SH-SY5Y (cell line): Measurements from ENCODE around the gene PVRIG.

Experiments
- GATA2 ChIP-seq: IDR thresholded peaks from 2 replicates; pipeline ENCODE4 v1.6.1; 2011; ENCODE audit warnings: mild to moderate bottlenecking, low read depth, low read length
- GATA3 ChIP-seq: IDR thresholded peaks from 2 replicates; pipeline ENCODE4 v1.6.1; 2011; ENCODE audit warnings: low read depth, mild to moderate bottlenecking, low read length, moderate library complexity

DNA sequence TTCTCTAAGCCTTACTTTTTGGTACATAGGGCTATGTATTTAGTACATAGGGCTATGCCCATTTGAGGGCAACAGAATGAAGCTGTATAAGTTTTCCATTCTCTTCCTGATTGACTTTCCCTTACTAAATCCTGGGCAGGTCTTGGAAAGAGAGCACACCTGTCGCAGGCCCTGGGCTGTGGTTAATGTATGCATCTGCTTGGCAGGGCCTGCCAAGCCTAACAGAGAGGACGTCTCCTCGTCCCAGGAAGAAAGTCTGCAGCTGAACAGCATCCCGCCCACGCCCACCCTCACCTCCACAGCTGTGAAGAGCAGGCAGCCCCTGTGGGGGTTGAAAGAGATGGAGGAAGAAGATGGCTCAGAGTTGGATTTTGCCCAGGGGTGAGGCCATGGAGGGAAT, 8.9 kb upstream of the PVRIG start:
- TF ChIP-seq GATA2 = no peak
- TF ChIP-seq GATA3 = no peak
